Measurements from ENCODE around the gene FOXP3.

Gene FOXP3

DNA sequence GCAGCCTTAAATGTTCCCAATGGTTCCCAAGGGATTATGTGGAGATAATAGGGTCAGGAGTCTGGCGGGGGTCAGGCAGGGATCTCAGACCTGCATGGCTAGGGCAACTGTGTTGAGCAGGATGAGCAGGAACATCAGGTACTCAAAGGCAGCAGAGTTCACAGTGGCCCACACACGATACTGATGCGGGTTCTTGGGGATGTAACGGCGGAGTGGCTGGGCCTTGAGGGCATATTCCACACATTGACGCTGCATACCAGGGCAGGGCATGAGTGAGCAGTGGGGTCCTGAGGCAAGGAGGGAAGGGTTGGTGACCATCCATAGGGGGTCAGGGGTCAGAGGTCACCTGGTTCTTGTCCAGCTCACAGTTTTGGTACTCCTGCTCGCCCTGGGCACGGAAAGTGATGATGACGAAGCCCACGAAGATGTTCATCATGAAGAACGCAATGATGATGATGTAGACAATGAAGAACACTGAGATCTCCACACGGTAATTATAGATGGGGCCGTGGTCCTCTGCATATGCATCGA is 49.4 kb downstream of the FOXP3 start:
- DNase-seq (ENCODE audit: low spot score), result no peak

DNA sequence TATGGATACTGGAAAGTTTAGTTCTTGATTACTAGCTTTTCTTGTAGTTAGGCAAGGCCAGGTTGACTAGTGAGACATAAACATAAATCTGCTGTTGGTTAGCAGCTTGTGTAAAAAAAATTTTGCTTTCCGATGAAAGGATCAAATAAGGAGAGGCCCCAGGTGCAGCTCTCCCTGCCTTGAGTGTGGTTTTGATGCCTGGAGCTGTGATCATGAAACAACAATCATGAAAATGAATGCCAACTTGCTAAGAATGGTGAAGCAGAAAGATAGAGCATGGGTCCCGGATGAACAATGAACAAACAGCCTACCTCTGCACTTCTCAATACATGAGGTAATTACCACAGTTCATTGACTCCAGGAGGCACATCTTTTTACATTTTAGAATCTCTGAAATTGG is 50.1 kb downstream of the FOXP3 start:
- DNase-seq (ENCODE audit: low spot score), result no peak

- no peak for DNase-seq (ENCODE audit: low spot score)
Measured at GRCh38 chrX:49212861-49213260, 51.6 kb downstream of the FOXP3 start.

DNA sequence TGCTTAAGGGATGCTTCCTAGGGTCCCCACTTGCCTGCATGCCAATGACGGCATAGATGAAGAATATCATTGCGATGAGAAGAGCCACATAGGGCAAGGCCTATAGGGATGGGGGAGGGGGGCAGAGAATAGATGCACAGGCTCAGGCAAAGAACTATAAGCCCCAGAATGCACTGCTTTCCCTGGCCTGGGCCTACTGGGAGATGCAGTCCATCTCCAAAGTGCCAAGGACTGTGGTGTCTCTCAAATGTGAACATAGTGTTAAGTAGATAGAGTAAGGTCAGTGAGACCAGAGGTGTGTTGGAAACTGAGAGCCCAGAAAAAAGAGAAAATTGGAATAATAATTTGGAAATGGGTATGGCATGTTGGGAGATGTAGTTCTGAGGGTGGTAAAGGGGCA is 52.3 kb downstream of the FOXP3 start:
- DNase-seq (ENCODE audit: low spot score), result no peak

GRCh38 chrX:49211074-49211473 is 53.4 kb downstream of the FOXP3 start:
- no peak for DNase-seq (ENCODE audit: low spot score)

GRCh38 chrX:49210406-49210805 is 54.1 kb downstream of the FOXP3 start:
- DNase-seq (ENCODE audit: low spot score), result no peak

GRCh38 chrX:49209434-49210251 is 54.9 kb downstream of the FOXP3 start:
- DNase-seq (ENCODE audit: low spot score), result no peak

- DNase-seq (ENCODE audit: low spot score), result no peak
Measured at GRCh38 chrX:49208399-49208798, 56.1 kb downstream of the FOXP3 start.

- no peak for DNase-seq (ENCODE audit: low spot score)
Measured at GRCh38 chrX:49206543-49206942, 58.0 kb downstream of the FOXP3 start.

GRCh38 chrX:49205443-49205842 is 59.1 kb downstream of the FOXP3 start:
- no peak for DNase-seq (ENCODE audit: low spot score)

GRCh38 chrX:49204709-49205108 is 59.8 kb downstream of the FOXP3 start:
- DNase-seq (ENCODE audit: low spot score), result no peak

GRCh38 chrX:49204017-49204416 is 60.5 kb downstream of the FOXP3 start:
- DNase-seq (ENCODE audit: low spot score), result no peak

DNA sequence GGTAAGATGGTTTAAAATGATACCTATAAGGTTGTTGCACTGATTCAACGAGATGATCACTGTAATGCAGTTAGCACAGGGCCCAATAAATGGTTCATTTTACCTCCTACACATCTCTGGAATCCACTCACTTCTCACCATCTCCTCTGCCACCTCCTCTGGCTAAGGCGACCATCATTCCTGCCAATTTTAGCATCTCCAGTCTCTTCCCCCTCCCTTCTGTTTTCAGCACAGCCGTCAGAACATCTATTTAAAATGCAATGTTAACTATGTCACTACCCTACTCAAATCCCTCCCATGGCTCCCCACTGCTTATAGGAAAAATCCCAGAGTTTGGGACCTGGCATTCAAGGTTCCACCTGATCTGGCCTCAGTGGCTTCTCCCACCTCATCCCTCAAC is 61.0 kb downstream of the FOXP3 start:
- DNase-seq (ENCODE audit: low spot score), result no peak

DNA sequence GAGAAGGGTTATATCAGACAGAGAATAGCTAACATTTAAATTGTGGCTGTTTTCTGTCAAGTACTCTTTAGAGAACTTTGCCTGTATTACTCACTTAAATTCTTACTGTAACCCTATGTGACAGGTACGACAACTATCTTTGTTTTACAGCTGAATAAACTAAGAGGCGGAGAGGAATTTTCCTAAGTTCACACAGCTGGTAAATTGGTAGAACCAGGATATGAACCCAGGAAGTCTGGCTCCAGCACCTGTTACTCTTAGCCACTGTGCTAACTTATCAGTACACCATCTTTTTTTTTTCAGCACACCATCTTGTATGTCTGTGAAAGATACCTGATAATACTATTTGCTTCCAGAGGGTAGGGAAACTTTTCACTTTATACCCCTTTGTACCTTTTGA is 62.5 kb downstream of the FOXP3 start:
- no peak for DNase-seq (ENCODE audit: low spot score)

Data from ecto neural progenitor cell (in vitro differentiated cells).